GM21515 (cell line): ENCODE data around the gene GTSE1.

Experiments
- ATAC-seq: cut with Tn5 transposase; IDR thresholded peaks from one replicate; pipeline ENCODE4 v1.9.1; 2021; ENCODE audit not compliant: unreplicated experiment

Gene GTSE1

DNA sequence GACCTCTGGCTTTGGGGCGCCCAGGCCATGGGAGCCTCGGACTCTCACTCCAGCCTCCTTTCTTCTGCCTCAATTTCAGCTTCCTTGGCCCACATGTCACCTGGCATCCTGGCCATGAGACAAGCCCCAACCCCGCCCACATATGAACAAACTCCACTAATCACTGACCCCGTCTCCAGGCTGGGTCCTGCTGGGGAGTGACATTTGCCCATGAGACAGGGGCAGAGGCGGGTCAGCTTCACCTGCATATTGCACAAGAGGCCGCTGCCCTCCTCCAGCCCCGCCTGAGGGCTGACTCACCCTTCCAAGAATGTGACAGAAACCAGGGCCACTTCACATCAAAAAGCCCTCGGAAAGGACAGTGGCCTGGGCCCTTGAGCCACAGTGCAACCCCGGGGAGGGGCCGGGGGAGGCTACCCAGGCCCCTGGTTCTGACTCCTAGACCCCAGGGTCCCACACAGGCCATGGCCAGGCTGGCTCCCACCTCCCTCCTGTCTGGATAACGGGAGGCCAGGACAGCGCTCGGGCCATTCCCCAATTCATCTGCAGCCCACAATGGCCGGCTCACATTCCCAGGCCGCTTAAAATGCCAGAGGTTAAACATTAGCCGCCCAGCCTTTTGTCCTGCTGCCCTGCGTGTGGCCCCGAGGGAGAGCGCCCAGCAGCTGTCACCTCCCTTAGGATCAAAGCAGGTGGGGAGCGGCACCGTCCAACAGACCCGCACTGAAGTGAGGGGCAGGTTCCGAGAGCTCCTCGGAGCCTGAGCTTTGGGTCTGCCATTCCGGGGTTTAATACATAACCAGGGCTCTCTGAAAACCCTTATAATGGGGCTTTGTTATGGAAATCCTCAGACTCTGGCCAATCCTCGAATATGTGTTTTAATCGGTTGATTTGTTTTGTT is 81.1 kb downstream of the GTSE1 start:
- no peak for ATAC-seq

DNA sequence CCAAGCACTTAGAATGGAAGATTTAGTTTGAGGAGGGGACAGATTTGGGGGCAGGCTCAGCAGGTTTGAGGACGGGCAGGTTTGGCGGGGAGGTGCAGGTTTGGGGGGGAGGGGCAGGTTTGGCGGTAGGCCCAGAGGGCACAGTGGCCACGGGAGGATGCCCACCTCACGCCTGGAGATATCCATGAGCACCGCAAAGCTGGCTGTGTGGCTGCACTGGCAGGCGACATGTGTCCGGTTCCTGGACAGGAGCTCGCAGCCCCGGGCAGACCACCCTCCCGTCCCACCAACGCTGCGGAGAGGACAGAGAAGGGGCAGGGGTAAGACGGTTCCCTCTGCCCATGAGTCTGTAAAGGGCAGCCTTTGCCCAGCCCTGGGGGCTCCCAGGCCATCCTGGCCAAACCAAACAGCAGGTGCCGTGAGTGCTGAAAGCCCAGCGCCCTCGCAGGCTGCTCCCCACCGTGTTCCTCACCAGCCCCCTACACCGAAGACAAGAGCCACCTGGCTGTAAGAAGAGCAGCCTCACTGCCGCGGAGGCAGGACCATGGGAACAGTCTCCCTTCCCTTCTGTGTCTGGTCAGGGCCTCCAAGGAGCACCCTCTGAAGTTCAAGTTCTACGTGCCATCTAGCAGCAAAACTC is 81.9 kb downstream of the GTSE1 start:
- no peak for ATAC-seq

DNA sequence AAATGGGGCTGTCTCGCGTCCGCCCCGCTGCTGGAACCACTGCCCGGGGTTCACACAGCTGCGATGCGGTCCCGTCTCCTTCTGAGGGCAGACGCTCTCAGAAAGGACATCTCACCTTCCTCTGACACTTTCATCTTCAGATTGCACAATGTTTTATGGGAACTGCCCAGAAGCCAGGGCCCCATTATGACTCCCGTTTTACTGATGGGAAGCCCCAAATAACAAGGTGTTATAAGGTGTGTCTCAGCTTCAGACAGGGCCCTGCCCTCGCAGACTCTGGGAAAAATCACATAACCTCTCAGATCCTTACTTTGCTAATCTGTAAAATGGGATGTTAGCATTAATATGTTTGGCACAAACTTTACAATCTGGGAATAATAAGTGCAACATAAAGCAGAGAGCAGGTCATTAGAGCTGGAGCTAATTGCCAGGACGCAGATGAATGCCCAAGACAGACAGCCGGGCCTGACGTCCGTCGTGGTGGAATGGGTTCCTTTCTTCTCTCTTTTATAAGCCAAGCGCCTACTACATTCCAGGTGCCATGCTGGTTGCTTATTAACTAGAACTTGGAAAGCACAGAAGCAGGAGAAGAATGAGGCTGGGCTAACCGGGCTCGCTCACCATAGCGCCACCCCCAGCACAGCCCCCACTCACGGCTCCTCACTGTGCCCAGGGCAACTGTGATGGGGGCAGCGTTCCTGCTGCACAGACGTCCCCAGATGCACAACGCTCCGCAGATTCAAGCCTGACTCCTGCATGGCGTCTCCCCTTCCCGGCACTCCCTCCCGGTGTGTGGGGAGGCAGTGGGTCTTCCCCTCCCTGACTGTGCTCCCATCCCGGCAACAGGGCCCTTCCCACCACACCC is 82.6 kb downstream of the GTSE1 start:
- ATAC-seq: no peak

DNA sequence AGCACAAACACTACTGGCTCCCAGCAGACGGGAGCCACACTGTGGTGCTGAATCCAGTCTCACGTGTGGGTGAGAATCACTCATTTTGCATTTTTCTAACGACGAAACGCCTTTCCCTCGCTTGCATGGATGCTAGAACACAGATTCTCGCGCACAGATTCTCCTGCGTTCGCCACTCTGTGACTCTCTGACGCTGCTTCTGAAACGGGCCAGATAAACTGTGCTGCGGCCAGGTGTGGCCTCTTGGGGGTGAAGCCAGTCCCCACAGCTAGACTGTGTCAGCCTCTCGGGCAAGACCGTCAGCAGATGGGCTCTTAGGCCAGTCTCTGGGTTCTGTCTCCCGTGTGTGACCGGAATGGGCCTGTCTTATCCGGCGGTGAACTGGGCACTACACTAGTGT is 83.4 kb downstream of the GTSE1 start:
- ATAC-seq: no peak
